Immature natural killer cell (primary cell): ENCODE measurements around the gene ZNF609. TPM values are rescaled to one million over a fixed set of nuclear protein-coding genes. Genes with fewer than 3 reads are reported as not detected.

Source experiments
- DNase-seq, 3 donors: peaks; one replicate each; pipeline ENCODE4 v3.0.0; 2022; ENCODE audit warnings: mixed read lengths in 1 of 3
- H3K27ac Mint-ChIP-seq, 6 donors: one replicate each; pipeline ENCODE4 v1.8.0; 2020; ENCODE audit warnings: mixed read lengths in 6 of 6, mild to moderate bottlenecking in 5 of 6, inconsistent platforms in 4 of 6, moderate library complexity in 3 of 6
- H3K27me3 Mint-ChIP-seq, 3 donors: one replicate each; pipeline ENCODE4 v1.8.0; 2020 to 2021; ENCODE audit warnings: low read depth in 3 of 3, mild to moderate bottlenecking in 3 of 3, mixed read lengths in 3 of 3, moderate library complexity in 3 of 3, inconsistent platforms in 1 of 3
- H3K36me3 Mint-ChIP-seq, 3 donors: one replicate each; pipeline ENCODE4 v1.8.0; 2020; ENCODE audit warnings: mixed read lengths in 3 of 3, inconsistent platforms in 2 of 3, mild to moderate bottlenecking in 2 of 3
- H3K4me1 Mint-ChIP-seq, 2 donors: one replicate each; pipeline ENCODE4 v1.8.0; 2020; ENCODE audit warnings: inconsistent platforms in 2 of 2, mild to moderate bottlenecking in 2 of 2, mixed read lengths in 2 of 2, moderate library complexity in 1 of 2
- H3K4me3 Mint-ChIP-seq, 5 donors: one replicate each; pipeline ENCODE4 v1.8.0; 2020; ENCODE audit warnings: mild to moderate bottlenecking in 5 of 5, mixed read lengths in 5 of 5, inconsistent platforms in 3 of 5, moderate library complexity in 3 of 5
- H3K9me3 Mint-ChIP-seq, 6 donors: one replicate each; pipeline ENCODE4 v1.8.0; 2020; ENCODE audit warnings: mild to moderate bottlenecking in 6 of 6, mixed read lengths in 6 of 6, inconsistent platforms in 4 of 6, moderate library complexity in 3 of 6
- polyA plus RNA-seq, 3 donors: library from polyadenylated mRNA; unstranded; fragments of 300-500 nt; fragmentation: Illumina TruSeq; gene quantifications; one replicate each; pipeline ENCODE4 v1.2.3, GENCODE V29; 2021

The ZNF609 gene
- polyA plus RNA-seq, 3 donors from 2014 or later, result 0.04 to 11.3 (median 2.6) TPM

DNA sequence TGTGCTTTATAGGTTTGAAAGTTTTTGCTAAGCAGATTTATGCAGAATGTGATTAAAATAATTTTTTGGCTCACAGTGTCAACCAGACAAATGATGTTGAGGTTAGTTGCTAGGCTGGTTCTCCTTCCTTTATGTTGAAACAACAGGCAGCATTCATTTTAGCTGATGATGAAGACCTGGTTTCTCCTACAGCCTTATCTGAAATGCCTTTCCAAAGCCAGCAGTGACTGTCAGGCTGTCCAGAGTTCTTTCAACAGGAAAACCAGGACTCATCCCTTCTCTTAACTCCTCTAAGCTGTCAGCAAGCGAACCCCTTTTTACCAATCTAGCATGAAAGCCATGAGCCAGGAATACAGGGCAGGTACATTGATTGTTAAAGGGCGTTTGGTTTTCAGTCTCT is 84.1 kb downstream of the ZNF609 start:
- no peaks in the 10 kb centered on the region for H3K9me3 Mint-ChIP-seq
- H3K36me3 Mint-ChIP-seq, result peaks cover 0 to 8% (median 2%) of the 10 kb centered on the region in 3 donors
- H3K27ac Mint-ChIP-seq, result peak overlapping the region in 3 of 6 donors; percentile 8 to 76 (median 52)
- H3K27me3 Mint-ChIP-seq, result peaks cover 0 to 2% (median 0%) of the 10 kb centered on the region in 3 donors
- no peak for DNase-seq
- no peak overlapping the region for H3K4me3 Mint-ChIP-seq
- peaks cover 18 to 57% of the 10 kb centered on the region in 2 donors for H3K4me1 Mint-ChIP-seq

DNA sequence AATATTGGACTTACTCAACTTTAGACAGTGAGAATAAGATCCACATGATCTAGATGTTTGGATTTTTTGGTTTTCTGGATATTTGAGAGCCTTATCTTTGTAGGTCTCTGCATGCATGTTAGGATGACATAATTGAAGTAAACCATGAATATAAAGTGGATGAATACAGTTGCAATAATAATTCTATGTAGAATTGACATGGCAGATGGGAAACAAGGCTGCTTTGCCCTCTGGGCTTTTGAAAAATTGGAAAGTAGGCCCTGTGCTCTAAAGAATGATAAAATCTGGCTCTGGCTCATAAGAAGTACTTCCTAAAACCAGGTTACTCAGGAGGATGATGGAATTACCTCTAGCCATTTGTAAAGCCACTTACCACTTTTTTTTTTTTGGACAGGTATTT is 86.9 kb downstream of the ZNF609 start:
- no peak overlapping the region for H3K27ac Mint-ChIP-seq
- H3K4me3 Mint-ChIP-seq, result no peak overlapping the region
- no peak for DNase-seq
- H3K27me3 Mint-ChIP-seq, result peaks cover 0 to 2% (median 0%) of the 10 kb centered on the region in 3 donors
- peaks cover 0 to 8% (median 0%) of the 10 kb centered on the region in 3 donors for H3K36me3 Mint-ChIP-seq
- no peaks in the 10 kb centered on the region for H3K9me3 Mint-ChIP-seq
- H3K4me1 Mint-ChIP-seq, result peaks cover 15 to 63% of the 10 kb centered on the region in 2 donors

DNA sequence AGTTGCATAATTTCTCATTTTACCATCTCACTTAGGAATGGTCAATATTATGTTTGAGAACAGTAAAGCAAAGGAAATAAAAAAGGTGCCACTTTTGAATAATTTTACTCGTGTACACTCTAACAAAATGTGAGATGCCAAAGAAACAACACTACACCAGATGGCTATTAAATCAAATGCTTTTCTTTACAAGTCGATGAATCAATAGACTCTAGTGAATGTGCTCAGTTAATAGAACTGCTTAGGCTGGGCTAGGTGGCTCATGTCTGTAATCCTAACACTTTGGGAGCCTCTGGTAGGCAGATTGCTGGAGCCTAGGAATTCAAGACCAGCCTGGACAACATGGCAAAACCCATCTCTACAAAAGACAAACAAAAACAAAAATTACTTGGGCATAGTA is 87.9 kb downstream of the ZNF609 start:
- H3K9me3 Mint-ChIP-seq, result no peaks in the 10 kb centered on the region
- no peak overlapping the region for H3K4me3 Mint-ChIP-seq
- peak overlapping the region in 1 of 6 donors; percentile 51 for H3K27ac Mint-ChIP-seq
- peaks cover 15 to 70% of the 10 kb centered on the region in 2 donors for H3K4me1 Mint-ChIP-seq
- DNase-seq, result no peak
- H3K36me3 Mint-ChIP-seq, result peaks cover 0 to 8% (median 0%) of the 10 kb centered on the region in 3 donors
- peaks cover 0 to 2% (median 0%) of the 10 kb centered on the region in 3 donors for H3K27me3 Mint-ChIP-seq

- no peak for DNase-seq
- Mint-ChIP-seq H3K4me1 (peaks cover 7 to 61% of the 10 kb centered on the region in 2 donors), H3K27me3 (no peaks in the 10 kb centered on the region), H3K27ac (peak overlapping the region in 2 of 6 donors; percentile 61 to 62), H3K4me3 (no peak overlapping the region), H3K36me3 (peaks cover 0 to 8% (median 0%) of the 10 kb centered on the region in 3 donors), H3K9me3 (no peaks in the 10 kb centered on the region)
Measured at GRCh38 chr15:64549860-64550259, 89.5 kb downstream of the ZNF609 start.

DNA sequence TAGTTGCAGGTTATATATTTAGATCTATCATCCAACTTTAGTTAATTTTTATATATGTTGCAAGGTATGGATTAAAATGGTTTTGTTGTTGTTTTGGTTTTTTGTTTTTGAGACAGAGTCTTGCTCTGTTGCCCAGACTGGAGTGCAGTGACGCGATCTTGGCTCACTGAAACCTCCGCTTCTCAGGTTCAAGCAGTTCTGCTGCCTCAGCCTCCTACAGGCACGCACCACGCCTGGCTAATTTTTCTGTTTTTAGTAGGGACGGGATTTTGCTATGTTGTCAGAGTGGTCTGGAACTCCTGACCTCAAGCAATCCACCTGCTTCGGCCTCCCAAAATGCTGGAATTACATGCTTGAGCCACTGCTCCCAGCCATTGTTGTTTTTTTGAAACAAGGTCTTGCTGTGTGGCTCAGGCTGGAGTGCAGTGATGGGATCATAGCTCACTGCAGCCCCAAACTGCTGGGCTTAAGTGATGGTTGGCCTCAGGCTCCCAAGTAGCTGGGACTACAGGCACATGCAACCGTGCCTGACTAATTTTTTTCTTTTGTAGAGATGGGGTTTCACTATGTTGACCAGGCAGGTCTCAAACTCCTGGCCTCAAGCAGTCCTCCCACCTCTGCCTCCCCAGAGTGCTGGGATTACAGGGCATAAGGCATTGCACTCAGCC is 92.0 kb downstream of the ZNF609 start:
- Mint-ChIP-seq H3K27me3 (no peaks in the 10 kb centered on the region), H3K4me3 (no peak overlapping the region), H3K4me1 (peaks cover 2 to 47% of the 10 kb centered on the region in 2 donors), H3K9me3 (no peaks in the 10 kb centered on the region), H3K27ac (no peak overlapping the region), H3K36me3 (peaks cover 0 to 3% (median 0%) of the 10 kb centered on the region in 3 donors)
- no peak for DNase-seq

GRCh38 chr15:64558460-64559179 is 98.2 kb downstream of the ZNF609 start:
- Mint-ChIP-seq H3K9me3 (no peaks in the 10 kb centered on the region), H3K27ac (peak overlapping the region in 4 of 6 donors; percentile 0 to 42 (median 7)), H3K36me3 (peaks cover 0 to 4% (median 0%) of the 10 kb centered on the region in 3 donors), H3K27me3 (no peaks in the 10 kb centered on the region), H3K4me1 (peaks cover 22 to 52% of the 10 kb centered on the region in 2 donors), H3K4me3 (no peak overlapping the region)
- no peak for DNase-seq

DNA sequence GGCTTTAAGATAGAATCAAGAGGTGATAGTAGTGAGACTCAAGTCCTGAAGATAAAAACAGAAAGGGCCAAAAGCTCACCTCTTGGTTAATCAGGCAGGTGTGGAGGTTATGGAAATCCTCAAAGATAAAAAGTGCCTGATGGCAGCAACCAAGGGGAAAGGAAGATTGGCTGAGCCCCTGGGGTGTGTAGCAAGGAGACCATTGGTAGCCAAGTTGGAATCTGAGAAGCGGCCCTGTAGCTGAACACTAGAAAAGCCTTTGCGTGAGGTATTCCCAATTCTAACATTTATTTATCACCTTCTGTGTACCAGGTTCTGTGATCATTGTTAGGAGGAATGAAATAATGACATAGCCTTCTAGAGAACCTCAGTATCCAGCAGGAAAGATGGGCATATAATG is 98.9 kb downstream of the ZNF609 start:
- no peaks in the 10 kb centered on the region for H3K9me3 Mint-ChIP-seq
- peak overlapping the region in 1 of 6 donors; percentile 42 for H3K27ac Mint-ChIP-seq
- H3K27me3 Mint-ChIP-seq, result no peaks in the 10 kb centered on the region
- peaks cover 0 to 4% (median 0%) of the 10 kb centered on the region in 3 donors for H3K36me3 Mint-ChIP-seq
- no peak overlapping the region for H3K4me3 Mint-ChIP-seq
- peaks cover 25 to 51% of the 10 kb centered on the region in 2 donors for H3K4me1 Mint-ChIP-seq
- DNase-seq, result no peak

DNA sequence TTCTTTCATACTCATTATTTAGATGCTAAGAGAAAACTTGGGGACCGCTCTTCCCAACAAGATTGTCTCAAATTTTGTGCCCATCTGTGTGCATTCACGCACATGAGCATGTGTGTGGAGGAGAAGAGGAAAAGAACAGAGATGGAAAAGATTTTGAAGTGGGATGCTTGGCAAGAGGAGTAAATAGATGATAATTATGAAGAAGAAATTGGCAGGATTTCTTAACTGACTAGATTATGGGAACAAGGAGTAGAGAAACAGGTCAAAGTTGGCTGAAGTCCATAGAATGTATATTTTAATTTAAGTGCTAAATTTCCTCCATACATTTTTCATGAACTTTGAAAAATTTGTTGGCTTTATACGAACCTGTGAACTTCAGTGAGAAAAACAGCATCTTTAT is 100.1 kb downstream of the ZNF609 start:
- Mint-ChIP-seq H3K36me3 (peaks cover 0 to 4% (median 0%) of the 10 kb centered on the region in 3 donors), H3K9me3 (no peaks in the 10 kb centered on the region), H3K27ac (peak overlapping the region in 1 of 6 donors; percentile 23), H3K27me3 (no peaks in the 10 kb centered on the region), H3K4me1 (peaks cover 29 to 53% of the 10 kb centered on the region in 2 donors), H3K4me3 (no peak overlapping the region)
- no peak for DNase-seq

DNA sequence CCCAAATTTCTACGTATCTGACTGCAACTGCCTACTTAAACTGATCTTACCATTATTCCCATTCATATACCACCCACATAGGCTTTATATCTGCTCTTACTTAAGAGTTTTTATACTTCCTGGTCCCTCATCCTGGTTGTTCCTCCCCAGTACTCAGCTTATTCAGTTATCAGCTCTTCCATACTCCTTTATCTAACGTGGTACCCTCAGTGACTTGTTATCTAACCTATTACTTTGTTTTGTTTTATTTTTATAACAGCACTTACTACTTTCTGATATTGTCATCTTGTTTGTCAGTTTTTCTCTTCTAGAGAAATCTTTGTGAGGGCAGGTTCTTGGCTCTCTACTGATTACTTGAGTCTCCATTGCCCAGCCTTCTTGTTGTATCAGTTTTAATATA is 100.6 kb downstream of the ZNF609 start:
- Mint-ChIP-seq H3K4me1 (peaks cover 29 to 54% of the 10 kb centered on the region in 2 donors), H3K4me3 (no peak overlapping the region), H3K9me3 (no peaks in the 10 kb centered on the region), H3K36me3 (peaks cover 0 to 4% (median 0%) of the 10 kb centered on the region in 3 donors), H3K27ac (peak overlapping the region in 2 of 6 donors; percentile 27 to 48), H3K27me3 (no peaks in the 10 kb centered on the region)
- no peak for DNase-seq

GRCh38 chr15:64562003-64562640 is 101.7 kb downstream of the ZNF609 start:
- Mint-ChIP-seq H3K36me3 (peaks cover 0 to 4% (median 0%) of the 10 kb centered on the region in 3 donors), H3K27me3 (no peaks in the 10 kb centered on the region), H3K9me3 (no peaks in the 10 kb centered on the region), H3K4me1 (peaks cover 34 to 61% of the 10 kb centered on the region in 2 donors), H3K4me3 (no peak overlapping the region), H3K27ac (no peak overlapping the region)
- no peak for DNase-seq

- H3K4me3 Mint-ChIP-seq, result no peak overlapping the region
- H3K27ac Mint-ChIP-seq, result peak overlapping the region in 1 of 6 donors; percentile 5
- peaks cover 27 to 57% of the 10 kb centered on the region in 2 donors for H3K4me1 Mint-ChIP-seq
- no peaks in the 10 kb centered on the region for H3K9me3 Mint-ChIP-seq
- no peak for DNase-seq
- H3K36me3 Mint-ChIP-seq, result peaks cover 4 to 6% (median 5%) of the 10 kb centered on the region in 3 donors
- peaks cover 0 to 1% (median 0%) of the 10 kb centered on the region in 3 donors for H3K27me3 Mint-ChIP-seq
Measured at GRCh38 chr15:64566102-64566501, 105.7 kb downstream of the ZNF609 start.

GRCh38 chr15:64566629-64567427 is 106.5 kb downstream of the ZNF609 start:
- Mint-ChIP-seq H3K27ac (no peak overlapping the region), H3K27me3 (peaks cover 0 to 1% (median 0%) of the 10 kb centered on the region in 3 donors), H3K36me3 (peaks cover 4 to 6% (median 5%) of the 10 kb centered on the region in 3 donors), H3K4me3 (no peak overlapping the region), H3K4me1 (peaks cover 30 to 57% of the 10 kb centered on the region in 2 donors), H3K9me3 (no peaks in the 10 kb centered on the region)
- DNase-seq, result no peak

DNA sequence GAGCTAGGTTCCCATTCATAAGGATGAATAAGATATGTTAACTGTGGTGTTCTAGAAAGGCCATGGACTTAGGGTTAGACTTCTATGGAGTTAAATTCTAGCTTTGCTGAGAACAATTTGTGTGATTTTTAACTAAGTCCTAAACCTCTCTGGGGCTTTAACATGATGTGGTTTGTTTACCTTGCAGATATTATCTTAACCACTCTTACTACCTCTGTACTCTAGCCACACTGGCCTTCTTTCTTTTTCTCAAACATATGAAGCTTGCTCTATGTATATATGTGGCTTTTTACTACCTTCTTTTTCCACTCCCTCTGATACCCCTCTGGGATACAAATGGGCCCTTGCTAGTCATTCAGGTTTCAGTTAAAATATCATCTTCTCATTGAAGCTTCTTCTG is 108.4 kb downstream of the ZNF609 start:
- Mint-ChIP-seq H3K4me3 (peak overlapping the region in 1 of 5 donors; percentile 2), H3K9me3 (no peaks in the 10 kb centered on the region), H3K27me3 (peaks cover 0 to 1% (median 0%) of the 10 kb centered on the region in 3 donors), H3K4me1 (peaks cover 37 to 55% of the 10 kb centered on the region in 2 donors), H3K27ac (peak overlapping the region; percentile 1 to 66 (median 29)), H3K36me3 (peaks cover 0 to 6% (median 5%) of the 10 kb centered on the region in 3 donors)
- peak in 1 of 3 donors; percentile 2 for DNase-seq
